Small intestine (tissue), 7 donors: ENCODE results near the gene IGFBP5. TPM values are rescaled to one million over a fixed set of nuclear protein-coding genes. Genes with fewer than 3 reads are reported as not detected.
A peak's percentile ranks its signal among the peaks of the same experiment; 100 is the strongest.

ENCODE experiments used
- DNase-seq, 2 donors: peaks; one replicate each; pipeline versions ENCODE4 v3.0.0 to v3.0.0-alpha.2; 2013
- FAIRE-seq: peaks from 2 replicates; lab custom pipeline; 2012; peaks lifted over from hg19 to GRCh38; lab: Jason Lieb, UNC
- H3K27ac ChIP-seq, 3 donors: one replicate each; pipeline ENCODE4 v1.5.1; 2013; ENCODE audit warnings: low read length in 2 of 3, mild to moderate bottlenecking in 2 of 3, control low read depth in 1 of 3, inconsistent platforms in 1 of 3, low read depth in 1 of 3, moderate library complexity in 1 of 3
- H3K27me3 ChIP-seq, 3 donors: one replicate each; pipeline ENCODE4 v1.6.1; 2013; ENCODE audit warnings: low read length in 3 of 3, inconsistent platforms in 1 of 3; ENCODE audit not compliant: control insufficient read depth in 3 of 3, insufficient read depth in 3 of 3
- H3K36me3 ChIP-seq, 3 donors: one replicate each; pipeline ENCODE4 v1.6.1; 2013; ENCODE audit warnings: low read length in 3 of 3, inconsistent platforms in 1 of 3, low read depth in 1 of 3, mild to moderate bottlenecking in 1 of 3, moderate library complexity in 1 of 3; ENCODE audit not compliant: control insufficient read depth in 3 of 3, insufficient read depth in 2 of 3
- H3K4me1 ChIP-seq, 3 donors: one replicate each; pipeline ENCODE4 v1.6.1; 2013; ENCODE audit warnings: low read length in 2 of 3, inconsistent platforms in 1 of 3, low read depth in 1 of 3, mild to moderate bottlenecking in 1 of 3, moderate library complexity in 1 of 3; ENCODE audit not compliant: control insufficient read depth in 3 of 3, insufficient read depth in 2 of 3
- H3K4me3 ChIP-seq, 3 donors: one replicate each; pipeline ENCODE4 v1.5.1; 2013; ENCODE audit warnings: low read length in 3 of 3, control low read depth in 1 of 3, inconsistent platforms in 1 of 3, low read depth in 1 of 3, mild to moderate bottlenecking in 1 of 3, moderate library complexity in 1 of 3
- H3K9me3 ChIP-seq, 2 donors: one replicate each; pipeline ENCODE4 v1.6.1; 2013; ENCODE audit warnings: low read depth in 1 of 2, low read length in 1 of 2; ENCODE audit not compliant: control insufficient read depth in 2 of 2, insufficient read depth in 1 of 2
- WGBS, 3 donors: extraction: QIAGEN DNeasy Blood & Tissue Kit; methylation state at CpG; one replicate each; pipeline ENCODE4 v1.1.7; 2013; 5-methylcytosine and 5-hydroxymethylcytosine counted together
- polyA plus RNA-seq, 4 donors: library from polyadenylated mRNA; stranded (reverse) in 3 of 4; unstranded in 1 of 4; fragments of 200-250 nt in 3 of 4; fragments of 120-200 nt in 1 of 4; gene quantifications; one replicate each; pipeline versions ENCODE4 v1.2.1 to v1.2.3, GENCODE V29; 2013
- donor health status: healthy with polysubstance abuse.
- donor health status: control.
- donor health status: control.
- donor health status: Bipolar disorder and iron deficiency.
- donor health status: healthy.

IGFBP5 gene
- polyA plus RNA-seq, 4 donors: 1.3 to 107 (median 19.0) TPM

- DNase-seq: no peak
- H3K4me3 ChIP-seq: no peak overlapping the region
- H3K27ac ChIP-seq: peak overlapping the region in 2 of 3 donors; percentile 49 to 66
- peaks cover 0 to 2% (median 0%) of the 10 kb centered on the region in 3 donors for H3K4me1 ChIP-seq
- H3K36me3 ChIP-seq: no peaks in the 10 kb centered on the region
- H3K9me3 ChIP-seq: peaks cover 0 to 3% of the 10 kb centered on the region in 2 donors
- FAIRE-seq: no peak
- 59 to 72% (median 64%) methylated on average over 8 of the region's 8 CpGs for WGBS, 3 donors
- H3K27me3 ChIP-seq: no peaks in the 10 kb centered on the region
Measured at GRCh38 chr2:216711348-216711747, 16.0 kb upstream of the IGFBP5 start.

- no peak for DNase-seq
- Histone ChIP-seq H3K36me3 (no peaks in the 10 kb centered on the region), H3K9me3 (peaks cover 0 to 3% of the 10 kb centered on the region in 2 donors), H3K4me3 (no peak overlapping the region), H3K4me1 (peaks cover 0 to 2% (median 0%) of the 10 kb centered on the region in 3 donors), H3K27ac (peak overlapping the region in 2 of 3 donors; percentile 49 to 66), H3K27me3 (no peaks in the 10 kb centered on the region)
- no peak for FAIRE-seq
- WGBS, 3 donors: 64 to 82% (median 74%) methylated on average over 11 of the region's 11 CpGs
Measured at GRCh38 chr2:216710551-216711301, 15.4 kb upstream of the IGFBP5 start.

DNA sequence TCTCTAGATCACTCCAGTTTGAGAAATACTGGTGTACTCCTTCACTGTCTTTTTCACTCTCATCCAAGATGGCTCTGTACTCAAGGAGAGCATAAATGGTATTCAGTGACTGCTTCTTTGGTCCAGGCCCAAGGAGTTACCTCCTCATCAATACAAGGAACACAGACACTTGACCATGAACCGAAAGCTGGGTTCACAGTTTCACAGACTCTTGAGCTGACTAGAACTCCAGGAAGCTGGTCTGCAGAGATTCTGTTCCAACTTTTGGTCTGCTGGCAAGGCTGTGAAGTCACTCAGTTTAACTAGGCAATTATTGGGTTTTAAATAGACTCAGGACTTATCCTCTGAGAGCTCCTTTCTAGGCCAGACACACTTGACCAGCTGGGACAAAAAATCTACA, 7.4 kb upstream of the IGFBP5 start:
- 66 to 96% (median 95%) methylated on average over 1 of the region's 1 CpG for WGBS, 3 donors
- Histone ChIP-seq H3K27me3 (peaks cover 0 to 14% (median 2%) of the 10 kb centered on the region in 3 donors), H3K9me3 (peaks cover 0 to 3% of the 10 kb centered on the region in 2 donors), H3K4me3 (no peak overlapping the region), H3K27ac (no peak overlapping the region), H3K36me3 (no peaks in the 10 kb centered on the region), H3K4me1 (no peaks in the 10 kb centered on the region)
- DNase-seq (no peak), FAIRE-seq (no peak)

DNA sequence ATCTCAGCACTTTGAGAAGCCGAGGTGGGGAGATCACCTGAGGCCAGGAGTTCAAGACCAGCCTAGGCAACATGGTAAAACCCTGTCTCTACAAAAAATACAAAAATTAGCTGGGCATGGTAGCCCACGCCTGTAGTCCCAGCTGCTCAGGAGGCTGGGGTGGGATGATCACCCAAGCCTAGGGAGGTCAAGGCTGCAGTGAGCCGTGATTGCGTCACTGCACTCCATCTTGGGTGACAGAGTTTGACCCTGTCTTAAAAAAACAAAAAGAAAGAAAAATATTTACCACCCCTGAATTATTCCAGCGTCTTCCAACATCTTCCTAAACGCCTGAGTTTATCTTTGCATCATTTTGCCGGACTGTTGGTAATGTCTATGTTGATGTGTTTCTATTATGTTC, 6.2 kb upstream of the IGFBP5 start:
- Histone ChIP-seq H3K4me1 (peaks cover 0 to 3% (median 0%) of the 10 kb centered on the region in 3 donors), H3K27me3 (peaks cover 0 to 25% (median 5%) of the 10 kb centered on the region in 3 donors), H3K4me3 (no peak overlapping the region), H3K36me3 (no peaks in the 10 kb centered on the region), H3K9me3 (no peaks in the 10 kb centered on the region), H3K27ac (no peak overlapping the region)
- 81 to 84% (median 83%) methylated on average over 7 of the region's 7 CpGs for WGBS, 3 donors
- DNase-seq: no peak
- FAIRE-seq: no peak

GRCh38 chr2:216700781-216701180, 5.4 kb upstream of the IGFBP5 start:
- no peak overlapping the region for H3K27ac ChIP-seq
- WGBS, 3 donors: 31 to 55% (median 43%) methylated on average over 5 of the region's 5 CpGs
- no peak for DNase-seq
- H3K4me1 ChIP-seq: peaks cover 0 to 3% (median 0%) of the 10 kb centered on the region in 3 donors
- peaks cover 0 to 33% (median 5%) of the 10 kb centered on the region in 3 donors for H3K27me3 ChIP-seq
- no peak for FAIRE-seq
- no peaks in the 10 kb centered on the region for H3K36me3 ChIP-seq
- H3K9me3 ChIP-seq: no peaks in the 10 kb centered on the region
- H3K4me3 ChIP-seq: no peak overlapping the region

GRCh38 chr2:216700088-216700567, 4.8 kb upstream of the IGFBP5 start:
- 29 to 44% (median 38%) methylated on average over 7 of the region's 7 CpGs for WGBS, 3 donors
- Histone ChIP-seq H3K27me3 (peaks cover 3 to 39% (median 7%) of the 10 kb centered on the region in 3 donors), H3K4me1 (peaks cover 0 to 9% (median 0%) of the 10 kb centered on the region in 3 donors), H3K9me3 (no peaks in the 10 kb centered on the region), H3K27ac (no peak overlapping the region), H3K36me3 (no peaks in the 10 kb centered on the region), H3K4me3 (no peak overlapping the region)
- FAIRE-seq (no peak), DNase-seq (no peak)

GRCh38 chr2:216698895-216699294, 3.5 kb upstream of the IGFBP5 start:
- FAIRE-seq: no peak
- no peaks in the 10 kb centered on the region for H3K9me3 ChIP-seq
- peaks cover 0 to 14% (median 0%) of the 10 kb centered on the region in 3 donors for H3K4me1 ChIP-seq
- no peak overlapping the region for H3K4me3 ChIP-seq
- no peak overlapping the region for H3K27ac ChIP-seq
- H3K27me3 ChIP-seq: peaks cover 3 to 51% (median 16%) of the 10 kb centered on the region in 3 donors
- peak; percentile 26 to 65 for DNase-seq
- WGBS, 3 donors: 12 to 19% (median 13%) methylated on average over 5 of the region's 5 CpGs
- no peaks in the 10 kb centered on the region for H3K36me3 ChIP-seq

GRCh38 chr2:216698293-216698692, 2.9 kb upstream of the IGFBP5 start:
- FAIRE-seq (no peak), DNase-seq (no peak)
- H3K4me1 ChIP-seq: peaks cover 0 to 17% (median 0%) of the 10 kb centered on the region in 3 donors
- no peaks in the 10 kb centered on the region for H3K9me3 ChIP-seq
- H3K27ac ChIP-seq: no peak overlapping the region
- H3K4me3 ChIP-seq: no peak overlapping the region
- H3K36me3 ChIP-seq: no peaks in the 10 kb centered on the region
- 6 to 38% (median 21%) methylated on average over 6 of the region's 6 CpGs for WGBS, 3 donors
- peaks cover 3 to 55% (median 16%) of the 10 kb centered on the region in 3 donors for H3K27me3 ChIP-seq
